Measurements from ENCODE around the gene ANKRD9. TPM values are rescaled to one million over a fixed set of nuclear protein-coding genes. Genes with fewer than 3 reads are reported as not detected.

Gene ANKRD9
- total RNA-seq, 6 donors from 2014 or later: 21.0 to 99.9 (median 47.6) TPM

DNA sequence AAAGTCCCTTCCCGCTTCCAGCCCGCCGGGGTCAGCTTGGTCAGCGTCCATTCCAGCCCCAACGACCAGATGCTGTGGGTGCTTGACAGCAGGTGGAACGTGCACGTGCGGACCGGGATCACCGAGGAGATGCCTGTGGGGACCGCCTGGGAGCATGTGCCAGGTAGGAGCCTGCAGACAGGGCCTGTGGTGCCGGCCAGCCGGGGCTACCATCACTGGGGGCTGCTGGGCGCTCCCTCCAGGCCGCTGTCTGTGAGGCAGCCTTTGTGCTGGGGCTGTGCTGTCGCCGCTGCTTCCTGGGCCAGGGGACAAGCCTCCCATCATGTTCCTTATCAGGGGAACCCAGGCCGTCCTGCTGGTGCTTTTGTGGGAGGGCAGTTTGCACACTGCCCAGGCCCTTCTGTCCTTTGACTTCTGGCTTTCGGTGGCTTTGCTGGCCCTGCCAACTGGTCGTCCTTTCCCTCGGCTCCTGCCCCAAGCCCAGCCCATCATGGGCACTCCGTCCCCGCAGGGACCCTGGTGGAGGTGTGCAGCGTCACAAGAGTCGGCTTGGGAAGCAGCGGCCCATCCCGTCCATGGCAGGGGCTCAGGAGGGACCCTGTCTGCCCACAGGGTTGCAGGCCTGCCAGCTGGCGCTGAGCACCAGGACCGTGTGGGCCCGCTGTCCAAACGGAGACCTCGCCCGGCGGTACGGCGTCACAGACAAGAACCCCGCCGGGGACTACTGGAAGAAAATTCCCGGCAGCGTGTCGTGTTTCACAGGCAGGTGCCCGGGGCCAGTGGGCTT lies 12.4 kb downstream of the ANKRD9 start:
- Histone ChIP-seq H3K9me3 (no peaks in the 10 kb centered on the region), H3K27ac (no peak overlapping the region), H3K4me1 (peaks cover 7 to 18% (median 13%) of the 10 kb centered on the region in 4 donors), H3K27me3 (no peaks in the 10 kb centered on the region), H3K36me3 (peaks cover 0 to 30% (median 19%) of the 10 kb centered on the region in 4 donors), H3K4me3 (no peak overlapping the region)
- DNase-seq (peak in 1 of 2 donors; percentile 80), ATAC-seq (ENCODE audit: low FRiP score in 2 of 2) (no peak)
- WGBS, 2 donors: 93 to 96% methylated on average over 30 to 42 of the region's 42 CpGs
- TF ChIP-seq POLR2A (IDR thresholded peaks at IDR 0.05): no peak
- no peak for TF ChIP-seq POLR2AphosphoS5 (IDR thresholded peaks at IDR 0.05)
- no peak for TF ChIP-seq CTCF (IDR thresholded peaks at IDR 0.05)
- TF ChIP-seq EP300 (IDR thresholded peaks at IDR 0.05): no peak

- WGBS, 2 donors: 93 to 100% methylated on average over 6 to 10 of the region's 11 CpGs
- Histone ChIP-seq H3K27me3 (no peaks in the 10 kb centered on the region), H3K4me1 (peaks cover 7 to 18% (median 13%) of the 10 kb centered on the region in 4 donors), H3K36me3 (peaks cover 0 to 30% (median 19%) of the 10 kb centered on the region in 4 donors), H3K4me3 (no peak overlapping the region), H3K9me3 (no peaks in the 10 kb centered on the region), H3K27ac (no peak overlapping the region)
- DNase-seq: no peak
- no peak for TF ChIP-seq CTCF (IDR thresholded peaks at IDR 0.05)
- TF ChIP-seq EP300 (IDR thresholded peaks at IDR 0.05): no peak
- TF ChIP-seq POLR2A (IDR thresholded peaks at IDR 0.05): no peak
- TF ChIP-seq POLR2AphosphoS5 (IDR thresholded peaks at IDR 0.05): no peak
- no peak for ATAC-seq (ENCODE audit: low FRiP score in 2 of 2)
Observed at GRCh38 chr14:102496331-102496691, 13.3 kb downstream of the ANKRD9 start.

DNA sequence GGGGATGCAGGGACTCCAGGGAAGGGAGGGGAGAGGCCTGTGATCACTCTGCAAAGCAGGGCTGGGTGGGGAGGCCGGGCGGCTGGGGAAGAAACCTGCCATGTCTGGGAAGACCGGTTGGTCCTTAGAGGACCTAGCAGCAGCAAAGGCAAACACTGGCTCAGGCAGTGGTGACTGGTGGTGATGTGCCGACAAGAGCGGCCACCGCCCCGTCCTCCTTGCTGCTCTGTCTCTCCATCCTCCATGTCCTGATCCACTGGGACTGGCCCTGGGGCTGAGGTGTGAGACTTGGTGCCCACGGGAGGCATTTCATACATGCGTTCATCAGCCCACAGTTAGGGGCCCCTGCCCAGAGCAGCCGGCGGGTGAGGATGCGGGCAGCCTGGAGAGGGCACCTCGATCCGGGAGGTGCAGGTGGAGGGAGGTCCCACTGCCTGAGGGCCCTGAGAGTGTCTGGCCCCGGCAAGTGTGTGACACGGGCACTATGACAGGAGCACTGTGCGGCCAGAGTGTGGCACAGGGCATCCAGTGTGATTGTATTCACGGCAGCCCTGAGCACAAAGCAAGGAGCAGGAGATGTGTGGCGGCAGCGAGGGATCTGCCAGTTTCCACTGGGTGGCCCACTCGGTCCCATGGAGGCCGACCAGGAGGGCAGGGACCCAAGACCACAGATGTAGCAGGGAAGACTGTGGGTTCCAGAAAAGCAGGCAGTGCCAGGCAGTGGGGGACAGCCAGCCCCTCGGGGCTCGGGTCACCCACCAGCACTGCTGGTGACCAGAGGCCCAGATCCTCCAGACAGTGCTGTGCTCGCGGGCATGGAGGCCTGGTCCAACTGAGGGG lies 13.9 kb downstream of the ANKRD9 start:
- 95 to 97% methylated on average over 5 to 26 of the region's 26 CpGs for WGBS, 2 donors
- Histone ChIP-seq H3K4me1 (peaks cover 4 to 14% (median 12%) of the 10 kb centered on the region in 4 donors), H3K36me3 (peaks cover 0 to 27% (median 19%) of the 10 kb centered on the region in 4 donors), H3K9me3 (no peaks in the 10 kb centered on the region), H3K27ac (no peak overlapping the region), H3K27me3 (no peaks in the 10 kb centered on the region), H3K4me3 (no peak overlapping the region)
- ATAC-seq (ENCODE audit: low FRiP score in 2 of 2): no peak
- DNase-seq: no peak
- no peak for TF ChIP-seq CTCF (IDR thresholded peaks at IDR 0.05)
- no peak for TF ChIP-seq POLR2A (IDR thresholded peaks at IDR 0.05)
- TF ChIP-seq POLR2AphosphoS5 (IDR thresholded peaks at IDR 0.05): no peak
- no peak for TF ChIP-seq EP300 (IDR thresholded peaks at IDR 0.05)

GRCh38 chr14:102493585-102493984 lies 16.0 kb downstream of the ANKRD9 start:
- H3K27me3 ChIP-seq: no peaks in the 10 kb centered on the region
- 98 to 99% methylated on average over 11 to 12 of the region's 15 CpGs for WGBS, 2 donors
- peaks cover 0 to 23% (median 15%) of the 10 kb centered on the region in 4 donors for H3K36me3 ChIP-seq
- ATAC-seq (ENCODE audit: low FRiP score in 2 of 2): no peak
- H3K4me3 ChIP-seq: no peak overlapping the region
- H3K9me3 ChIP-seq: no peaks in the 10 kb centered on the region
- no peak overlapping the region for H3K27ac ChIP-seq
- no peak for TF ChIP-seq POLR2A (IDR thresholded peaks at IDR 0.05)
- no peak for TF ChIP-seq POLR2AphosphoS5 (IDR thresholded peaks at IDR 0.05)
- no peak for TF ChIP-seq CTCF (IDR thresholded peaks at IDR 0.05)
- TF ChIP-seq EP300 (IDR thresholded peaks at IDR 0.05): no peak
- no peaks in the 10 kb centered on the region for H3K4me1 ChIP-seq
- no peak for DNase-seq

All from upper lobe of left lung (tissue), 6 donors.